Bronchial epithelial cell (primary cell): ENCODE measurements around the gene PDXDC1. TPM values are rescaled to one million over a fixed set of nuclear protein-coding genes. Genes with fewer than 3 reads are reported as not detected.
"Not testable (repeated sequence)": the region's sequence is repeated elsewhere in the genome, so short reads cannot be mapped to it uniquely, and the experiment has no call there.

ENCODE experiments used
- DNase-seq: peaks from one replicate; pipeline ENCODE4 v3.0.0-alpha.2; 2010; ENCODE audit warnings: low read depth
- FAIRE-seq: peaks from 2 replicates; lab custom pipeline; 2011; peaks lifted over from hg19 to GRCh38; lab: Jason Lieb, UNC
- H3K27me3 ChIP-seq: 2 replicates; pipeline ENCODE4 v1.5.1; 2011; ENCODE audit warnings: low read length; ENCODE audit not compliant: control insufficient read depth, insufficient read depth
- H3K36me3 ChIP-seq: 2 replicates; pipeline ENCODE4 v1.5.1; 2011; ENCODE audit warnings: low read length; ENCODE audit not compliant: control insufficient read depth, insufficient read depth
- H3K4me3 ChIP-seq: 2 replicates; pipeline ENCODE4 v1.5.1; 2011; ENCODE audit warnings: mild to moderate bottlenecking, low read depth, low read length, control low read depth
- total RNA-seq: library from RNA; depleted of rRNA; stranded (reverse); fragments of >200 nt; gene quantifications from 2 replicates; pipeline ENCODE4 v1.2.1, GENCODE V29; 2014
- TF ChIP-seq, protein P1 (sequence below): IDR thresholded peaks from 2 replicates; pipeline ENCODE4 v1.5.1; 2011; ENCODE audit warnings: mild to moderate bottlenecking, moderate library complexity, low read length, control low read depth, inconsistent platforms; ENCODE audit not compliant: insufficient read depth, severe bottlenecking

The PDXDC1 gene
- total RNA-seq, 1 donor from 2014 or later: 71.9 TPM

GRCh38 chr16:15130943-15131700 is 156.3 kb downstream of the PDXDC1 start:
- DNase-seq, H3K4me3 ChIP-seq, H3K36me3 ChIP-seq, H3K27me3 ChIP-seq, FAIRE-seq: not testable (repeated sequence)

GRCh38 chr16:15132719-15133428 is 158.0 kb downstream of the PDXDC1 start:
- not testable (repeated sequence) for H3K27me3 ChIP-seq, DNase-seq, FAIRE-seq, H3K4me3 ChIP-seq, H3K36me3 ChIP-seq

DNA sequence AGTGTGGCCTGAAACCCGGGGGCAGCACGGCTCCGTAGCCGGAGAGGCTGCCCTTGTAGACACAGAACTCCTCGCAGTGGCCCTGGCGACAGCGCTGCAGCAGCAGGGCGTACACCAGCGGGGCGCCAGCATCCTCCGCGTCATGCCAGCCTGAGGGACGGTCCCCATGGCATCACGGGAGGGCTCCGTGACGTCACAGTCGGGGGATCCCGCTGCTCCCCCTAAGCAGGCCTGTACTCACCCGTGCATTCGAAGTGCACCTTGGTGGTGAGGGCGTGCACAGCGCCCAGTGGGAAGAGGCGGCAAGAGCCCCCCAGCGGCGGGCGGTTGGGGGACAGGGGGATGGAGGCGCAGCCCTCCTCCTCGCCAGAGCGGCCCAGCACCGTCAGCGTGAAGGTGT is 158.7 kb downstream of the PDXDC1 start:
- not testable (repeated sequence) for DNase-seq, H3K36me3 ChIP-seq, FAIRE-seq, H3K27me3 ChIP-seq, H3K4me3 ChIP-seq

GRCh38 chr16:15134752-15135482 is 160.1 kb downstream of the PDXDC1 start:
- FAIRE-seq, H3K36me3 ChIP-seq, H3K27me3 ChIP-seq, DNase-seq, H3K4me3 ChIP-seq: not testable (repeated sequence)

GRCh38 chr16:15135483-15136360 is 160.9 kb downstream of the PDXDC1 start:
- not testable (repeated sequence) for H3K27me3 ChIP-seq, H3K36me3 ChIP-seq, DNase-seq, FAIRE-seq, H3K4me3 ChIP-seq

DNA sequence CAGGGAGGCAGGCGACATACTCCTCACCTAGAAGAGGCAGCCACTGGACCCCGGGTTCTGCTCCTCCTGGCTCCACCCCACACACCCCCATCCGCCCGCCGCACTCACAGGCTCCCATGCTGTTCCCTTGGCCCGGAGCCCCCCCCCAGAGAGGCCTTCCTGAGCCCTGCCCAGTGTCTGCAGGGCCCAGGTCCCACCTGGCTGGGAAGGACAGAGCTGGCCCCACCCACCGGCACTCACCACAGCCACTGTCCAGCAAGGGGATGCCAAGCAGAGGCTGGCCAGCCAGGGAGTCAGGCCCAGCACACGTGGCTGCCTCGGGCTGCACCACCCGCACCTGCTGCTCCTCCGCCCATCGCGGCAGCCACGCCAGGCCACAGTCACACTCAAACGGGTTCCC is 162.7 kb downstream of the PDXDC1 start:
- not testable (repeated sequence) for FAIRE-seq, DNase-seq

GRCh38 chr16:15140444-15141365 is 165.9 kb downstream of the PDXDC1 start:
- H3K27me3 ChIP-seq, H3K36me3 ChIP-seq, H3K4me3 ChIP-seq, DNase-seq: not testable (repeated sequence)
- peak; percentile 85 for FAIRE-seq

More for the DNA sequence above, 162.7 kb downstream of the PDXDC1 start:
- H3K36me3 ChIP-seq, H3K4me3 ChIP-seq, H3K27me3 ChIP-seq: not testable (repeated sequence)

- FAIRE-seq (no peak), DNase-seq (no peak)
- H3K4me3 ChIP-seq: no peak overlapping the region
- H3K36me3 ChIP-seq: no peaks in the 10 kb centered on the region
- H3K27me3 ChIP-seq: no peaks in the 10 kb centered on the region
- TF ChIP-seq, protein P1, sequence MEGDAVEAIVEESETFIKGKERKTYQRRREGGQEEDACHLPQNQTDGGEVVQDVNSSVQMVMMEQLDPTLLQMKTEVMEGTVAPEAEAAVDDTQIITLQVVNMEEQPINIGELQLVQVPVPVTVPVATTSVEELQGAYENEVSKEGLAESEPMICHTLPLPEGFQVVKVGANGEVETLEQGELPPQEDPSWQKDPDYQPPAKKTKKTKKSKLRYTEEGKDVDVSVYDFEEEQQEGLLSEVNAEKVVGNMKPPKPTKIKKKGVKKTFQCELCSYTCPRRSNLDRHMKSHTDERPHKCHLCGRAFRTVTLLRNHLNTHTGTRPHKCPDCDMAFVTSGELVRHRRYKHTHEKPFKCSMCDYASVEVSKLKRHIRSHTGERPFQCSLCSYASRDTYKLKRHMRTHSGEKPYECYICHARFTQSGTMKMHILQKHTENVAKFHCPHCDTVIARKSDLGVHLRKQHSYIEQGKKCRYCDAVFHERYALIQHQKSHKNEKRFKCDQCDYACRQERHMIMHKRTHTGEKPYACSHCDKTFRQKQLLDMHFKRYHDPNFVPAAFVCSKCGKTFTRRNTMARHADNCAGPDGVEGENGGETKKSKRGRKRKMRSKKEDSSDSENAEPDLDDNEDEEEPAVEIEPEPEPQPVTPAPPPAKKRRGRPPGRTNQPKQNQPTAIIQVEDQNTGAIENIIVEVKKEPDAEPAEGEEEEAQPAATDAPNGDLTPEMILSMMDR: no peak
Measured at GRCh38 chr16:15141586-15141985, 166.8 kb downstream of the PDXDC1 start.

- H3K27me3 ChIP-seq, H3K4me3 ChIP-seq, DNase-seq, H3K36me3 ChIP-seq: not testable (repeated sequence)
- peak; percentile 58 for FAIRE-seq
Measured at GRCh38 chr16:15142107-15142890, 167.5 kb downstream of the PDXDC1 start.

DNA sequence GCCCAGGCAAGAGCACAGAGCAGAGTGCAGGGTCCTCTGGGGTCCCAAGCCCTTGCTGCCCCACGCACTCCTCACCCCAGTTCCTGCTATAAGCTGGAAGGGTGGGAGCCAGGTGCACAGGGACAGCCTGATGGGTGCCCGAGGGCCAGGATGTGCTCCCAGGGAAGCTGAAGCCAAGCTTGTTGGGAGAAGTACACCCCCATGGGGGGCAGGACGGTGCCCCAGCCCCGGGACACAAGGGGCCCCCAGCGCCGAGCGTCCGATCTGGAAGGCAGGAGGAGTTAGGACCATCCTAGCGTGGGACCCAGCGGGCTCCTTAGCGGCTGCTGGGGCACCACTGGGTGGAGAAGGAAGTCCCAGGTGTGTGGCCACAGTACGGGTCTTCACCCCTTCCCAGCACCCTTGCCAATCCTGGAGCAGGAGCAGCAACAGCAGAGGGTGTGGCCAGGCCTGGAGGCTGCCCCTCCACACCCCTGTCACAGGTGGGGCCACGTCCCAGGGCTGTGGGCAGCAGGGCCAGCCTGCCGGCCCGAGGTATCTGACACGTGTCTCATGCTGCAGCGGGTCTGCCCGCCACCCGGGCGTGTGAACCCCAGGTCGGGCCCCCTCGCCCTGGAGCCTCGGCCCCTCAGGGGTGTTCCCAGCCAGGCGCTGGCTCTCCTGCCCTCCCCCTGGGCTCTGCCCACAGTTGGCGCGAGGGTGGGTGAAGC is 168.2 kb downstream of the PDXDC1 start:
- not testable (repeated sequence) for FAIRE-seq, H3K36me3 ChIP-seq, H3K27me3 ChIP-seq, H3K4me3 ChIP-seq, DNase-seq
